GF-D8 (cell line): ENCODE measurements around the gene FGF14.
A peak's percentile ranks its signal among the peaks of the same experiment; 100 is the strongest.

Experiments used
- DNase-seq: peaks from one replicate; lab custom pipeline; 2025; lab: John Stamatoyannopoulos, UW

The FGF14 gene

GRCh38 chr13:101726681-101727080, 675.2 kb downstream of the FGF14 start:
- no peak for DNase-seq

GRCh38 chr13:101718496-101718895, 683.4 kb downstream of the FGF14 start:
- no peak for DNase-seq

GRCh38 chr13:101717353-101717752, 684.5 kb downstream of the FGF14 start:
- no peak for DNase-seq

- DNase-seq = no peak
Measured at GRCh38 chr13:101714195-101714594, 687.7 kb downstream of the FGF14 start.

GRCh38 chr13:101712026-101712348, 689.9 kb downstream of the FGF14 start:
- DNase-seq = no peak

- DNase-seq = no peak
Measured at GRCh38 chr13:101711307-101712025, 690.4 kb downstream of the FGF14 start.

GRCh38 chr13:101709952-101710351, 691.9 kb downstream of the FGF14 start:
- no peak for DNase-seq

GRCh38 chr13:101708115-101708514, 693.7 kb downstream of the FGF14 start:
- DNase-seq = no peak

GRCh38 chr13:101707659-101708058, 694.2 kb downstream of the FGF14 start:
- DNase-seq = no peak

GRCh38 chr13:101706651-101707050, 695.2 kb downstream of the FGF14 start:
- peak; percentile 97 for DNase-seq

- no peak for DNase-seq
Measured at GRCh38 chr13:101703838-101704237, 698.0 kb downstream of the FGF14 start.

GRCh38 chr13:101703081-101703480, 698.8 kb downstream of the FGF14 start:
- no peak for DNase-seq

GRCh38 chr13:101700598-101700997, 701.2 kb downstream of the FGF14 start:
- no peak for DNase-seq

GRCh38 chr13:101698400-101698799, 703.4 kb downstream of the FGF14 start:
- DNase-seq = no peak

GRCh38 chr13:101697745-101698144, 704.1 kb downstream of the FGF14 start:
- DNase-seq = no peak

GRCh38 chr13:101695870-101696516, 705.9 kb downstream of the FGF14 start:
- no peak for DNase-seq

GRCh38 chr13:101691341-101691860, 710.4 kb downstream of the FGF14 start:
- DNase-seq = no peak

- DNase-seq = no peak
Measured at GRCh38 chr13:101690871-101691270, 711.0 kb downstream of the FGF14 start.

GRCh38 chr13:101686003-101686402, 715.8 kb downstream of the FGF14 start:
- no peak for DNase-seq

GRCh38 chr13:101681834-101682233, 720.0 kb downstream of the FGF14 start:
- DNase-seq = no peak

GRCh38 chr13:101673360-101674105, 728.3 kb downstream of the FGF14 start:
- DNase-seq = no peak

- DNase-seq = no peak
Measured at GRCh38 chr13:101661839-101662238, 740.0 kb downstream of the FGF14 start.
